ENCODE data around the gene ORC3. TPM values are rescaled to one million over a fixed set of nuclear protein-coding genes. Genes with fewer than 3 reads are reported as not detected.
"Not testable (repeated sequence)": the region's sequence is repeated elsewhere in the genome, so short reads cannot be mapped to it uniquely, and the experiment has no call there.

Gene ORC3
- total RNA-seq, 2 donors from 2014 or later: 35.2 to 38.3 TPM

DNA sequence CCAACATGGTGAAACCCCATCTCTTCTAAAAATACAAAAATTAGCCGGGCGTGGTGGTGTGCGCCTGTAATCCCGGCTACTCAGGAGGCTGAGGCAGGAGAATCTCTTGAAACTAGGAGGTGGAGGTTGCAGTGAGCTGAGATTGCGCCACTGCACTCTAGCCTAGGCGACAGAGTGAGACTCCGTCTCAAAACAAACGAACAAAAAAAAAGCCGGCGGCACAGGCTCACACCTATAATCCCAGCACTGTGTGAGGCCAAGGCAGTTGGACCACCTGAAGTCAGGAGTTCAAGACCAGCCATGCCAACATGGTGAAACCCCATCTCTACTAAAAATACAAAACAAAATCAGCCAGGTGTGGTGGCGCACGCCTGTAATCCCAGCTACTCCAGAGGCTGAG is 106.9 kb downstream of the ORC3 start:
- not testable (repeated sequence) for H3K27ac Mint-ChIP-seq; H3K9me3 Mint-ChIP-seq; H3K27me3 Mint-ChIP-seq (ENCODE audit: low read depth); DNase-seq; ATAC-seq (replicated peaks in 1 of 2); H3K36me3 Mint-ChIP-seq (ENCODE audit: insufficient read depth in 2 of 2)
- Mint-ChIP-seq H3K4me1 (ENCODE audit: low read depth) (peaks cover 69% of the 10 kb centered on the region), H3K4me3 (peak overlapping the region; percentile 46 to 90)

DNA sequence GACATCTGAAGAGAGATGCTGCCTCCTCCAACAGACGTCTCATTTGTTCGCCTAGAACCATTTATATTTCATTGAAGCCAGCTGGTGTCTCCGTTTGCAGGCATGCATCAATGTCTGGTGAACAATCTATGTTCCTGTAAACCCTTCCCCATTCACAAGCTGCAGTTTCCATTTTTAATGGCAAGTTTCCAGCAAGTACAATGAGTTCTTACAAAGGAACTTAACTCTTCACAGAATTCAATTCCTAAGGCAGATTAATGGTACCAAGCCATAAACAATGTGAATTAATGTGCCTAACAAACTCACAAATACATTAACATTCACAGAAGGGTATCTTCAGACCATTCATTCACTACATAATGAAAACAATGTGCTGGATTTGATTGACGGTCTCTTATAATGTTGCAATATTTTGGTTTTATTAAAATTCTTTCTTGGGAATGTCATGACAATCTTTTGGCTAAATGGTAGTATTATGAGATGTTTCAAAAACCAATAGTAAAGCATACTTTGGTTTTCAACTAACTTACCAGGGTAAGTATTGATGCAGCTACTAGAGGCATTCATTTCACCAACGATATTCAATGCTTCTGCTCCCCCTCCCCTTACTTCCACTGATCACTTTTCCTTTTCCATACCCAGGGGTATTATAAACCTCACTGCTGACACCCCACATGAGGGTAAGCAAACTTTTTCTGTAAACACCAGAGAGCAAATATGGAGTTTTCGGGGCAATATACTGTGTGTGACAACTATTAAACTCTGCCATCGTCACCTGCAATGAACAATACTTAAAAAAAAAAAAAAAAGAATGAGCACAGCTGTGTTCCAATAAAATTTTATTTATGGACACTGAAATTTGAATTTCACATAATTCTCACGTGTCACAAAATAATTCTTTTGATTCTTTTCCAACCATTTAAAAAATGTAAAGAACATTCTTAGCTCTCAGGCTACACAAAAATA is 107.9 kb downstream of the ORC3 start:
- Mint-ChIP-seq H3K27me3 (ENCODE audit: low read depth) (no peaks in the 10 kb centered on the region), H3K4me1 (ENCODE audit: low read depth) (peaks cover 66% of the 10 kb centered on the region), H3K4me3 (peak overlapping the region; percentile 90 to 97), H3K36me3 (ENCODE audit: insufficient read depth in 2 of 2) (peaks cover 7% of the 10 kb centered on the region in 2 donors), H3K27ac (peak overlapping the region; percentile 93), H3K9me3 (no peaks in the 10 kb centered on the region)
- ATAC-seq (replicated peaks in 1 of 2) (no peak), DNase-seq (no peak)

DNA sequence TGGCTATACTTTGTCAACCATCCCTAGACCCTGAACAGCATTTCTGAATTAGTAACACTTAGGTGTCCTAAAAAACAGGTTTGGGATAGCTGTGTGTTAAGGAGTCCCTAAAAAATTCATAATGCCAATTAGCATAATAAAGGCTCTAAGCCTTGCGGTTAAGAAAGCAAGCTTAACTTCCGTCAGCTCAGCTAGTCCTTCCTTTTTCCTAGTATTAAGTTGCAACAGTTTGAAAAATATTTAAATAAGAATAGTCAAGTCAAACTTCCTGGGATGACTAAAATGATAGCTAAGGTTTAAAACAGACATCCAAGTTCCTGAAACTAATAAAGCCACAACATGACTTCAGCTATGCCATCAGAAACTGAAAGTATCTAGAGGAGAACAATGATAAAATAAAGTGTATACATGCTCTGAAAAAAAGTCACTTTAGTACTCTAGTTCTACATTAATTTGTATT is 108.6 kb downstream of the ORC3 start:
- no peak for DNase-seq
- Mint-ChIP-seq H3K9me3 (no peaks in the 10 kb centered on the region), H3K27ac (peak overlapping the region; percentile 93), H3K36me3 (ENCODE audit: insufficient read depth in 2 of 2) (peaks cover 7% of the 10 kb centered on the region in 2 donors), H3K4me1 (ENCODE audit: low read depth) (peaks cover 63% of the 10 kb centered on the region), H3K27me3 (ENCODE audit: low read depth) (no peaks in the 10 kb centered on the region), H3K4me3 (peak overlapping the region; percentile 90 to 97)
- ATAC-seq (replicated peaks in 1 of 2): no peak

DNA sequence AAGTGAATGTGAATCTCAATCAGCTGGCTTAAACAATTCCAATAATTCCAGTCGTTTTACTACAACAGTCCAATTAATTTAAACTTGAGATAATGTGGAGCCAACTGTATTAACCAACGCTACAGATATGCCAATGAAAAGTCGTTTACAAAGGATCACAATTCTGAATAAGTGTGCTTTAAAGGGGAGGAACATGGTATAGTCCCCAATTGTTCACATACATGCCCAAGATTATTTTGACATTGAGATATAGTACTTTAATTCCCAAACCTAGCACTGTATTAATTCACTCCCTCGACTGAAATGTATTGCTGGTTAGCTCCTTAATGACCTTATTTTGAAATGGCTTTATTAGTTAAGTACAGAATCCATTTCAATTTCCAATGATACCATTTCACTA is 109.6 kb downstream of the ORC3 start:
- peak overlapping the region; percentile 93 for H3K27ac Mint-ChIP-seq
- H3K27me3 Mint-ChIP-seq (ENCODE audit: low read depth): no peaks in the 10 kb centered on the region
- peaks cover 6 to 7% of the 10 kb centered on the region in 2 donors for H3K36me3 Mint-ChIP-seq (ENCODE audit: insufficient read depth in 2 of 2)
- peaks cover 57% of the 10 kb centered on the region for H3K4me1 Mint-ChIP-seq (ENCODE audit: low read depth)
- H3K9me3 Mint-ChIP-seq: no peaks in the 10 kb centered on the region
- DNase-seq (no peak), ATAC-seq (replicated peaks in 1 of 2) (no peak)
- peak overlapping the region; percentile 90 to 97 for H3K4me3 Mint-ChIP-seq

DNA sequence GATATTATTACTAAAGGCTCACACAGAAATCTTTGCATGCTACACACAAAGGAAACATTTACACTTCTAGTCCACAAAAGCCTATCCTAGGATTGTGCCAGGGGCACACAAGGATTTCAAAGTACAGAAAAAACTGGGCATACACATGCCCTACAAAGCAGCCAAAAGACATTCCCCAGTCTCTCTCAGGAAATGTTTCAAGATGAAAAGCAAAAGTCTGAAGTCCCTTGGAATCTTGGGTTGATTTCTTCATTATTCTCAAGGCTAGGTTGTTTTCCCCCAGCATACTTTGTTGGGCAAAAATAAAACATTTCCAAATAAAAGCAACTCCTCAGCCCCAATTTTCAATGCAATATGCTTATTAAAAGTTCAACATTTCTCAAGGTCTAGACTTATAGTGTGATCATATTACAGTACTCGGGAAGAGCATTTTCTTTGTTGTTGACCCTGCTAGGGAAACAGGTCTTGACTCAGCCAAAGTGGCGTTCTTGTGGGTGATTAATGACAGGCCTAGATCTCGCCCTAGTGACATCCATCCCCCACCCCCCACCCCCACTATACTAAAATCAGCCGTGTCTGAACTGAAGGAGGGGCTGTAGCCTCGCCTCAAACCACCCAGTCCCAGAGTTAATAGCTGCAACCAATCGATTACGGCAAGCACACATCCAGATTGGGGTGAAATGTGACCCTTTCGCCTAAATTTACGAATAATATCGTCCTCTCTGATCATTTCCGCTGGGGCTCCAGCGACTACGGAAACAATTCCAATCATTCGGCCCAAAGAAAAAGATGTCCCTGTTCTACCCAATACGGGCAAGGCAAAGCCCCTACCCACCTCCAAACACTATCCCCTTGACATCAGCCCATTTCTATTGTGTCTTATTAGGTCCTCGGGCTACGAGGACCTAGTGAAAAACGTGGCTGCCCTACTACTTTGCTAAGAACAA is 110.7 kb downstream of the ORC3 start:
- peak overlapping the region; percentile 86 for H3K27ac Mint-ChIP-seq
- ATAC-seq (replicated peaks in 1 of 2) (peak; percentile 8 to 14), DNase-seq (peak; percentile 40 to 47)
- H3K27me3 Mint-ChIP-seq (ENCODE audit: low read depth): no peaks in the 10 kb centered on the region
- no peaks in the 10 kb centered on the region for H3K9me3 Mint-ChIP-seq
- H3K36me3 Mint-ChIP-seq (ENCODE audit: insufficient read depth in 2 of 2): peaks cover 6 to 7% of the 10 kb centered on the region in 2 donors
- peak overlapping the region; percentile 90 to 97 for H3K4me3 Mint-ChIP-seq
- H3K4me1 Mint-ChIP-seq (ENCODE audit: low read depth): peaks cover 63% of the 10 kb centered on the region

DNA sequence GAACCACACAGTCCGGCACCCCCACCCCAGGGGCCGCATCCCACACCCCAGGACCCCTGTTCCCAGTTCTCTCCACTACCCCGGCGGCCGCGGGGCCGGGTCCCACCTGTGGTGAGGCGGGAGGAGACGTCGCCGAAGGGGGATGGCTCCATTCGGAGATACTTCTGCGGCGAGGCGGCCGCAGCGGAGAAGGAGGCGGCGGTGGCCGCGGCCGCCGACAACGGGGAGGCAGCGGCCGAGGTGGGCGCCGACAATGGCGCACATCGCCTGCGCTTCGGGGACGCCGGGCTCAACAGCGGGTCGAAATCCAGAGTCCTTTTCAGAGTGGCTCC is 111.4 kb downstream of the ORC3 start:
- Mint-ChIP-seq H3K4me3 (peak overlapping the region; percentile 90 to 97), H3K4me1 (ENCODE audit: low read depth) (peaks cover 62% of the 10 kb centered on the region), H3K27ac (peak overlapping the region; percentile 86), H3K27me3 (ENCODE audit: low read depth) (no peaks in the 10 kb centered on the region), H3K36me3 (ENCODE audit: insufficient read depth in 2 of 2) (peaks cover 6 to 7% of the 10 kb centered on the region in 2 donors), H3K9me3 (no peaks in the 10 kb centered on the region)
- DNase-seq: no peak
- peak in 1 of 2 donors; percentile 3 for ATAC-seq (replicated peaks in 1 of 2)

DNA sequence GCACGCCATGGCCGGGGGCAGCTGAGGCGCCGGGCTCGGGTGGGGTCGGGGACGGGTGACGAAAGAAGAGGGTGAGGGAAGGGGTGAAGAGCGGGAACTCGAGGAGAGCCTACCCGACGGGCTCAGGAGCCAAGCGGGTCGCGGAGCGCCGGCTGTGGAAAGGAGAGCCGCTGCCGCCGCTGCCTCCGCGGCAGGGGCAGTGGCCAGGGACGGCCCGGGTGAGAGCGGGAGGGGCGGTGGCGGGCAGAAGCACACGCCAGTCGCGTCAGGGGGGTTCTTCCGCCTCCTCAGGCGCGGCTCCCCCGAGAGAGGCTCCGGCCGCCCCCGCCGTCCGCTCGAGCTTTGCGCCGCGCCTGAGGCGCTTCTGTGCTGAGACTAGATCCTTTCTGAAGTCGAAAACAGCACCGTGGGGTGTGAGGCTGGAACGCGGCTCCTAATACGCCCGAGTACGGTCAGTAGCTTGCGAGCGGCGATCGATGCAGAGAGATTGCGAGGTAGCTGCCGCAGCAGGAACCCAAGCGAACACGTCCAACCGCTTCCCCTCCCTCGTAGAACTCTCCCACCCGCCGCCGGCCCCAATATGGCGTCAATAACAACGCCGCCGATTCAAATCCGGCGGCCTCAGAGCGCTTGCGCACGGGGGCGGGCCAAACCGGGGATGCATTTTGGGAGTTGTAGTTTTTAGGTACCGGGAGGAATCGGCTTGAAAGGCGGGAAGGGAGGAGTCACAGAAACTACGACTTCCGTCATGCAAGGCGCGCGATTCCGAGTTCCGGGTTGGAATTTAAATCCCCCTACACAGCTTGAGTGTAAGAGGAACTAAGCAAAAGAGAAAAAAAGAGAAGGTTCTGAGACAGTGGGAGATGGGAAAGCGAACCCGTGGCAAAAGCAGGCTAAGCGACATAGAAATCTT is 112.0 kb downstream of the ORC3 start, which contains the start of gene AKIRIN2:
Gene AKIRIN2, minus strand, starts transcription at position 558 of the 913 bp plus-strand sequence. Its CDS starts 549 bp downstream, at position 9.
- peak; percentile 69 to 70 for ATAC-seq (replicated peaks in 1 of 2)
- Mint-ChIP-seq H3K4me3 (peak within 1 kb of the TSS; percentile 90 to 97), H3K27ac (peak within 1 kb of the TSS; percentile 86), H3K27me3 (ENCODE audit: low read depth) (no peaks in the 10 kb centered on the region), H3K4me1 (ENCODE audit: low read depth) (peaks cover 61% of the 10 kb centered on the region), H3K9me3 (no peaks in the 10 kb centered on the region), H3K36me3 (ENCODE audit: insufficient read depth in 2 of 2) (peaks cover 6 to 7% of the 10 kb centered on the region in 2 donors)
- DNase-seq: peak; percentile 95 to 96

DNA sequence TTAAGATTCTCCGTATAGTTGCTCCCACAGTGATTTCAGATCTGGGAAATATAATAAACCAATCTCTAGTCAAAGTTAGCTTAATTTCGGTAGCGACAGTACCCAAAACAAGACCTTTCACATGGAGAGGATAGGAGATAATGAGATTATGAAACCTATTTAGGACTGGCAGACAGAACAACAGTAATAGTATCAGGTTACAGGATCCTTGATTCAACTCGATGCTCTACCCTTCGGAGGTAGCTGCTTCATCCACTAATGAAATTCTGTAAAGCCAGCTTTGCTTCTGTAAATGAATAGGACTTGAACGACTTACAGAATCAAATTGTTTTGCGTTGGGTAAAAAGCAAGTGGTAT is 112.6 kb downstream of the ORC3 start:
- H3K27me3 Mint-ChIP-seq (ENCODE audit: low read depth): no peaks in the 10 kb centered on the region
- H3K4me1 Mint-ChIP-seq (ENCODE audit: low read depth): peaks cover 64% of the 10 kb centered on the region
- H3K27ac Mint-ChIP-seq: peak overlapping the region; percentile 77
- H3K9me3 Mint-ChIP-seq: no peaks in the 10 kb centered on the region
- ATAC-seq (replicated peaks in 1 of 2) (no peak), DNase-seq (no peak)
- peak overlapping the region; percentile 90 to 97 for H3K4me3 Mint-ChIP-seq
- H3K36me3 Mint-ChIP-seq (ENCODE audit: insufficient read depth in 2 of 2): peaks cover 6 to 7% of the 10 kb centered on the region in 2 donors

DNA sequence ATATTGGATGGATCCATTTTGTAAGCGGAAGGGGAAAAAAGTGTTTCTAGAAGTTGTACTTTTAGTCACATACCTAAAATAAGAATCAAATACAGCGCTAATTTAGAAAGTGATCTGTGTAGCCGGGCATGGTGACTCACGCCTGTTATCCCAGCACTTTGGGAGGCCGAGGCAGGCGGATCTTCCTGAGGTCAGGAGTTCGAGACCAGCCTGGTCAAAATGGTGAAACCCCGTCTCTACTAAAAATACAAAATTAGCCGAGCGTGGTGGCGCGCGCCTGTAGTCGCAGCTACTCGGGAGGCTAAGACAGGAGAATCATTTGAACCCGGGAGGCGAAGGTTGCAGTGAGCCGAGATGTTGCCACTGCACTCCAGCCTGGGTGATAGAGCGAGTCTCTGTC is 113.1 kb downstream of the ORC3 start:
- H3K27me3 Mint-ChIP-seq (ENCODE audit: low read depth); ATAC-seq (replicated peaks in 1 of 2); H3K9me3 Mint-ChIP-seq; H3K36me3 Mint-ChIP-seq (ENCODE audit: insufficient read depth in 2 of 2); DNase-seq: not testable (repeated sequence)
- peak overlapping the region; percentile 77 for H3K27ac Mint-ChIP-seq
- peak overlapping the region; percentile 90 to 97 for H3K4me3 Mint-ChIP-seq
- peaks cover 59% of the 10 kb centered on the region for H3K4me1 Mint-ChIP-seq (ENCODE audit: low read depth)

DNA sequence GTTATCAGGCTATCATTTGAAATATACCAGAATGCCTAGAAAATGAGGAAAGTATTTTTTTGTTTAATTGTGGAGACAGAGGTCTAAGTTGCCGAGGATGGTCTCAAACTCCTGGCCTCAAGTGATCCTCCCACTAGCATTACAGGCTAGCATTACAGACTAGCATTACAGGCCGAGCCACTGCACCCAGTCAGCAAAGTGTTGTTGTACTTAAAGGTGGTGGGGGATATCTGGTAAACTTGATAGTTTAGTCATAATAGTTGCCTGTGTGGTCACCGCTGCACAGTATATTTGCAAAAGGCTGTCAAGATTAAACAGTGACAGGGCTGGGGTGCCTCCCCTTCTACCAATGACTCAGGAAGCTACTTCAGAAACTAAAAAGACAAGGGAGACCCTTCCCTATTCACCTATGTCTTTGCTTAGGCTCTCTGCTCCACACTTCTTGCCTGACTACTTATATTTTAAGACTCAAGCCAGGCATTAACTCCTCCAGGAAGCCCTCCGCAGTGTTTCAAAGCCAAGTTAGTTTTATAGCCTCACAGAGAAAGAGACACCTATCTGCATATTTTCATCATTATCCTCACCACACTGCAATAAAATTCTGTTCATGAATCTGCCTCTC is 115.2 kb downstream of the ORC3 start:
- peak overlapping the region; percentile 54 for H3K27ac Mint-ChIP-seq

DNA sequence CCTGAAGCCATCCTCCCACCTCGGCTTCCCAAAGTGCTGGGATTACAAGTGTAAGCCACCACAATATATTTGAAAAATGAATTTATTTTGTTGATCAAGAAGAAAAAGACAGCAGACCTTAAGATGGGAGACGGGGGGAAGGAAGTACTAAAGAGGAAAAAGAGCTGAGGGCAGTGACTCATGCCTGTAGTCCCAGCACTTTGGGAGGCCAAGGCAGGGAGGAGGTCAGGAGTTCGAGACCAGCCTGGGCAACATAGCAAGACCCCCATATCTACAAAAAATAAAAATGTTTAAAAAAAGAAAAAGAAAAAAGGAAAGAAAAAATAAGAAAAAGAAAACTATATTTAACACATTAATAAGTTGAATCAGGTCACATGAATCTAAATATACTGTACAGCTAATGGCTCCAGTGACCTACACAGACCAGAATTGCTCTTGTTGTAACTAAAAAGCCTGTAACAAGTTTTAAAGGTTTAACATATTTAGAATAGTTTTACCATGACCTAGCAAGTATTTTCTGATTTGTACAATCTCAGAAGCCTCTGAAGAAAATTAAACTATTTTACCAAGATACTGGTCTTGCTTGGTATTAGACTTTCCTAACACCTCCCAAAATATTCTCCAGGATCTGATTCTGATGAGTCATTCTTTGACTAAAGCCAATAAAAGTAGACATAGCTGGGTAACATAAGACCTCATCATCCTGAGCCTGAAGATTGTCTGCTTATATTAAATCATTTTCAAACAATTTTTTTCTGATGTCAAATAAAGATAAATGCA is 116.4 kb downstream of the ORC3 start:
- no peaks in the 10 kb centered on the region for H3K9me3 Mint-ChIP-seq

More for the DNA sequence above, 115.2 kb downstream of the ORC3 start:
- Mint-ChIP-seq H3K4me3 (peak overlapping the region; percentile 8 to 55), H3K27me3 (ENCODE audit: low read depth) (no peaks in the 10 kb centered on the region), H3K36me3 (ENCODE audit: insufficient read depth in 2 of 2) (peaks cover 4 to 7% of the 10 kb centered on the region in 2 donors), H3K9me3 (no peaks in the 10 kb centered on the region), H3K4me1 (ENCODE audit: low read depth) (peaks cover 46% of the 10 kb centered on the region)
- peak; percentile 76 to 82 for DNase-seq
- peak; percentile 76 to 77 for ATAC-seq (replicated peaks in 1 of 2)

More for the DNA sequence above, 116.4 kb downstream of the ORC3 start:
- ATAC-seq (replicated peaks in 1 of 2) (no peak), DNase-seq (no peak)
- Mint-ChIP-seq H3K4me1 (ENCODE audit: low read depth) (peaks cover 47% of the 10 kb centered on the region), H3K4me3 (no peak overlapping the region), H3K27ac (no peak overlapping the region), H3K27me3 (ENCODE audit: low read depth) (no peaks in the 10 kb centered on the region), H3K36me3 (ENCODE audit: insufficient read depth in 2 of 2) (peaks cover 0 to 2% of the 10 kb centered on the region in 2 donors)

Measured in activated T-cell treated with anti-CD3 and anti-CD28 coated beads, Interleukin-2, amount 50 U/mL, for 72 hours (primary cell).